GM12878 (cell line): ENCODE data around the gene SLC6A16. TPM values are rescaled to one million over a fixed set of nuclear protein-coding genes. Genes with fewer than 3 reads are reported as not detected.

Experiments
- ATAC-seq: fragments of 200-7000 bp; cut with Tn5 transposase; 3 replicates; pipeline ENCODE4 v1.9.1; 2020; ENCODE audit warnings: mild to moderate bottlenecking, moderate library complexity
- BruUV-seq: library from RNA; stranded (reverse); fragments of 400-500 nt; replicated peaks from 2 replicates; lab custom pipeline; 2021; lab: Mats Ljungman, UMichigan
- CTCF ChIA-PET: fragments of 300-600 bp; sonication (Branson Sonifier 250); formaldehyde crosslinking; extraction: SDS; loops from one replicate; lab custom pipeline; 2021; ENCODE audit warnings: inconsistent platforms; lab: Yijun Ruan, JAX
- POLR2A ChIA-PET: fragments of 350-600 bp; formaldehyde crosslinking; extraction: SDS; loops from one replicate; lab custom pipeline; 2021; ENCODE audit warnings: inconsistent platforms; lab: Charles Lee
- RAD21 ChIA-PET: fragments of 300-600 bp; sonication (Branson Sonifier 250); formaldehyde crosslinking; loops from one replicate; lab custom pipeline; 2023; ENCODE audit warnings: antibody characterized with exemption; ENCODE audit not compliant: unreplicated experiment; lab: Charles Lee
- SMC1A ChIA-PET: fragments of 300-600 bp; sonication (Branson Sonifier 250); formaldehyde crosslinking; loops from one replicate; lab custom pipeline; 2023; ENCODE audit not compliant: unreplicated experiment, uncharacterized antibody; lab: Charles Lee
- DNase-seq: peaks from one replicate; pipeline ENCODE4 v3.0.0-alpha.2; 2011; ENCODE audit warnings: low read depth, low spot score
- FAIRE-seq: peaks from 3 replicates; lab custom pipeline; 2011; peaks lifted over from hg19 to GRCh38; lab: Jason Lieb, UNC
- H2AFZ ChIP-seq: 2 replicates; pipeline ENCODE4 v1.6.0; 2011; ENCODE audit warnings: low read depth, low read length, control low read depth; ENCODE audit not compliant: control insufficient read depth
- H3K27ac ChIP-seq: 2 replicates; pipeline ENCODE4 v1.5.1; 2011; ENCODE audit warnings: control low read depth; ENCODE audit not compliant: control insufficient read depth, insufficient read depth
- H3K27me3 ChIP-seq, 2 experiments: replicated peaks in 1 of 2; 2 replicates each; pipeline versions ENCODE4 v1.6.0 to v1.6.1; 2011; ENCODE audit warnings: low read length in 1 of 2; ENCODE audit not compliant: control insufficient read depth in 2 of 2, insufficient read depth in 2 of 2
- H3K36me3 ChIP-seq, 2 experiments: 2 replicates each; pipeline ENCODE4 v1.5.1; 2011; ENCODE audit warnings: low read length in 1 of 2; ENCODE audit not compliant: control insufficient read depth in 2 of 2, insufficient read depth in 2 of 2
- H3K4me1 ChIP-seq: 2 replicates; pipeline ENCODE4 v1.6.1; 2011; ENCODE audit warnings: mild to moderate bottlenecking, low read length, moderate library complexity, mixed read lengths; ENCODE audit not compliant: control insufficient read depth, insufficient read depth
- H3K4me2 ChIP-seq: 2 replicates; pipeline ENCODE4 v1.6.0; 2011; ENCODE audit warnings: control low read depth; ENCODE audit not compliant: control insufficient read depth, insufficient read depth
- H3K4me3 ChIP-seq: fragments of 200-600 bp; sonication (generic); 2 replicates; pipeline ENCODE4 v1.5.1; 2016
- H3K79me2 ChIP-seq: 2 replicates; pipeline ENCODE4 v1.6.0; 2011; ENCODE audit warnings: low read length; ENCODE audit not compliant: control insufficient read depth, insufficient read depth
- H3K9ac ChIP-seq: 2 replicates; pipeline ENCODE4 v1.8.0; 2011; ENCODE audit warnings: low read length, control low read depth, mixed read lengths; ENCODE audit not compliant: control insufficient read depth, insufficient read depth
- H3K9me3 ChIP-seq: replicated peaks from 3 replicates; pipeline ENCODE4 v1.5.1; 2011; ENCODE audit warnings: mild to moderate bottlenecking, low read length; ENCODE audit not compliant: control insufficient read depth, insufficient read depth
- H4K20me1 ChIP-seq: 2 replicates; pipeline ENCODE4 v1.6.0; 2011; ENCODE audit not compliant: control insufficient read depth, insufficient read depth
- FOXM1 ChIP-seq: IDR thresholded peaks from 2 replicates; pipeline ENCODE4 v1.6.1; 2012; ENCODE audit warnings: low read depth, mild to moderate bottlenecking, inconsistent platforms, low read length, moderate library complexity
- IKZF1 ChIP-seq: fragments of 450-650 bp; conservative IDR thresholded peaks from 2 replicates; pipeline ENCODE4 v1.6.1; 2017; ENCODE audit warnings: antibody characterized with exemption, mild to moderate bottlenecking
- SUZ12 ChIP-seq: fragments of 200-600 bp; sonication (generic); IDR thresholded peaks from one replicate; pipeline ENCODE4 v1.6.1; 2018; ENCODE audit warnings: antibody characterized with exemption, mild to moderate bottlenecking; ENCODE audit not compliant: unreplicated experiment
- WGBS: methylation state at CpG from one replicate; pipeline ENCODE4 v1.1.6; 2016; ENCODE audit warnings: low lambda C conversion rate; ENCODE audit not compliant: insufficient replicate concordance, insufficient coverage; ENCODE audit errors: missing lambda C conversion rate; 5-methylcytosine and 5-hydroxymethylcytosine counted together
- in situ Hi-C: fragments of 300-500 bp; cut with MboI; formaldehyde crosslinking; loops from 9 replicates; pipeline ENCODE4 v1.14.3; 2018; ENCODE audit warnings: mixed read lengths
- intact Hi-C: fragments of 100-400 bp; cut with micrococcal nuclease; formaldehyde crosslinking; loops from one replicate; pipeline ENCODE4 v1.14.2; 2022; ENCODE audit not compliant: unreplicated experiment
- polyA plus RNA-seq, 11 experiments: library from polyadenylated mRNA; depleted of rRNA in 4 of 11; unstranded in 6 of 11; stranded (reverse) in 5 of 11; fragments of >200 nt; fragmentation: Nextera tagmentation in 4 of 11; fragmentation: Illumina TruSeq in 1 of 11; extraction: Ambion mirVana in 4 of 11; extraction: Trizol in 1 of 11; gene quantifications; 1 replicate in 1 of 11; 2 replicates in 10 of 11; pipeline versions ENCODE4 v1.2.1 to v1.2.3, GENCODE V29; 2011 to 2016; ENCODE audit warnings: inconsistent platforms in 2 of 11, missing spikeins in 2 of 11, low read depth in 1 of 11
- total RNA-seq, 4 experiments: library from RNA; depleted of rRNA in 3 of 4; stranded (reverse); fragments of >200 nt in 3 of 4; fragmentation: Illumina TruSeq in 1 of 4; extraction: Trizol in 1 of 4; gene quantifications; 2 replicates each; pipeline versions ENCODE4 v1.2.1 to v1.2.3, GENCODE V29; 2013 to 2021
- TF ChIP-seq, protein P1 (sequence below): IDR thresholded peaks from 2 replicates; pipeline ENCODE4 v1.6.1; 2012; ENCODE audit warnings: improper control_type of control experiment, low read depth, low read length; ENCODE audit not compliant: insufficient replicate concordance

SLC6A16 gene
- total and polyA plus RNA-seq, 10 of the 15 experiments (the other 5 are each of a cell fraction or from before 2014, with no cell fraction given) = 0.23 to 3.2 (median 0.54) TPM

DNA sequence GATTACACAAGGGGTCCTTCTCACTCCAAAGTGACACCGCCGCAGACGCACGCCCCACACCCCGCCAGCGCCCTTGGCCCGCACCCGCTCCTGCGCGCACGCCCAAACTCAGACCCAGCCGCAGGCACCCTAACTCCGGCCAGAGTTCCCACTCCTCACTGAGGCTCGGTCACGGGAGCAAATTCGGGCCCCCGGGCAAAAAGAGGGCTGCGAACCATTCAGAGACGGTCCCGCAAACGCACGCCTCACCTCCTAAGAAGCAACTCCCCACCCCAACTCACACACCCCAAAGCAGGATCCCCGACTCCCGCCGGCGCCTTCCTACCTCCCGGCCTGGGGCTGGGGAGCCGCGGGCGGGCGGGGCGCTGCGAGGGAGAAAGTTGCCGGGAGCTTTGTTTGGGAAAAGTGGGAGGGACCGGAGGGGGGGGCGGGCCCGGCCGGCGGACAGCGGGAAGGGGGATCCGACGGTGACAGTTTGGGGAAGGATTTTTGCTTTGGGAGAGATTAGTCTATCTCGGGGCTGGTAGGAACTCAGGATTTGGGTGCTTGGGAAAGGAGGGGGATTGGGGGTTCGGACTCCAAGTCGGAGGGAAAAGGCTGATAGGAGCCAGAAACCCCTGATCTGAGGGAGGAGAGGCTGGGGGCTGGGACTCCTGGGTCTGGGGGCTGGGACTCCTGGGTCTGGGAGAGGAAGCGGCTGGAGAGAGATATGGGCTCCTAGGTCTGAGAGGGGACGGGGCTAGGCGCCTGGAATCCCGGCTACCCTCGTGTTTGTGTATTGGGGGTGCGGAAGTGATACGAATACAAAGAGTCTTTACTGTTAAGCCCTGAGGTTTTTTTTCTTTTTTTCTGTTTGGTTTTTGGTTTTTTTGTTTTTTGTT is 37.3 kb upstream of the SLC6A16 start, which contains the start of gene TEAD2:
Gene TEAD2 (minus strand): TSS at position 369 of the 881 bp plus-strand sequence. CDS start 2,341 bp downstream, outside the sequence.
- RAD21 ChIA-PET = no interaction called here
- TF ChIP-seq FOXM1 (no peak), SUZ12 (peak; percentile 78)
- TF ChIP-seq, all 136 proteins: peak for 1
- 0 out of 2 replicates have a peak within 1 kb of the TSS, but pooled peaks have one; percentile 1 for H3K4me3 ChIP-seq
- no peaks in the 10 kb centered on the region for H3K79me2 ChIP-seq
- H3K9me3 ChIP-seq = no peaks in the 10 kb centered on the region; the same call in 2 of the 3 replicates
- H3K27me3 ChIP-seq = peaks cover 12 to 15% of the 10 kb centered on the region in 2 experiments; a peak in 3 of 4 replicates
- ChIA-PET POLR2A (no interaction called here), CTCF (interaction anchor here (0.6 kb wide), 2 partner anchors 27 to 61 kb away, joined by 3 to 4 read pairs; no protein-coding TSS in a partner anchor), SMC1A (no interaction called here)
- no TSS peak for BruUV-seq
- H3K4me1 ChIP-seq = peaks cover 7% of the 10 kb centered on the region
- no peak for FAIRE-seq
- ATAC-seq = no peak; the same call in 2 of the 3 replicates
- no peaks in the 10 kb centered on the region for H4K20me1 ChIP-seq
- WGBS = 7% methylated on average over 43 of the region's 52 CpGs
- in situ Hi-C loops (no loop called here), intact Hi-C loops (no loop called here)
- no peak within 1 kb of the TSS; the same call in 1 of the 2 replicates for H2AFZ ChIP-seq
- H3K4me2 ChIP-seq = peak within 1 kb of the TSS; percentile 67; the same call in 1 of the 2 replicates
- no peak within 1 kb of the TSS for H3K27ac ChIP-seq
- no peak for DNase-seq
- H3K9ac ChIP-seq = no peak within 1 kb of the TSS
- H3K36me3 ChIP-seq = no peaks in the 10 kb centered on the region

DNA sequence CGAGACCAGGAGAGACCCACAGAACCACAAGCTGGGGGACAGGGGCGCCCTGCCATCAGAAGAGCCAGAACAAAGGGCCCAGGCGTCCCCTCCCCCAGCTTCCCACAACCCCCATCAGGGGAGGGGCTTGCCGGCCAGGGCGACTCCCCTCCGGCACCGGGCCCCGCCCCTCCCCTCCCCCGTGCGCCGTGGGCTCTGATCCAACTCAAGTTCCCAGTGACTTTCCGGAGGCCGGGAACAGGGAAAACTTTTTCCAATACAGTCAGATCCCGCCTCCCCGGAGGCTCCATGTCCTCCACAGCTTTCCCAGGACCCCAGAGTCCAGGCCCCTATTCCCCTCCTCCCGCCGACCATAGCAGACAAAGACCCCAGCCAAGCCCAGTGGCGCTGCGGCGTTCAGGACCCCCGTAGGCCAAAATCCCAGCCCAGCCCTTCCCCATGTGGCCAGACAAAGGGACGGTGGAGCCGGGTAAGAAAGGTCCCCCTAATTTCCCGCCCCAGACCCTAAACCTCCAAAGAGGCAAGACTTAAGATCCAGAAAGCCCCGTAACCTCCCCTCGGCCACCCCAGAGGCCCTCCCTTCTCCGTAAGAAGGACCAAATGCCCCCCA is 36.6 kb upstream of the SLC6A16 start:
- no peak overlapping the region for H3K9ac ChIP-seq
- ChIA-PET RAD21 (no interaction called here), SMC1A (no interaction called here), POLR2A (no interaction called here), CTCF (interaction anchor here (0.6 to 0.7 kb wide), 3 partner anchors 26 to 61 kb away, joined by 3 to 4 read pairs (median 3); no protein-coding TSS in a partner anchor)
- TF ChIP-seq, protein P1, sequence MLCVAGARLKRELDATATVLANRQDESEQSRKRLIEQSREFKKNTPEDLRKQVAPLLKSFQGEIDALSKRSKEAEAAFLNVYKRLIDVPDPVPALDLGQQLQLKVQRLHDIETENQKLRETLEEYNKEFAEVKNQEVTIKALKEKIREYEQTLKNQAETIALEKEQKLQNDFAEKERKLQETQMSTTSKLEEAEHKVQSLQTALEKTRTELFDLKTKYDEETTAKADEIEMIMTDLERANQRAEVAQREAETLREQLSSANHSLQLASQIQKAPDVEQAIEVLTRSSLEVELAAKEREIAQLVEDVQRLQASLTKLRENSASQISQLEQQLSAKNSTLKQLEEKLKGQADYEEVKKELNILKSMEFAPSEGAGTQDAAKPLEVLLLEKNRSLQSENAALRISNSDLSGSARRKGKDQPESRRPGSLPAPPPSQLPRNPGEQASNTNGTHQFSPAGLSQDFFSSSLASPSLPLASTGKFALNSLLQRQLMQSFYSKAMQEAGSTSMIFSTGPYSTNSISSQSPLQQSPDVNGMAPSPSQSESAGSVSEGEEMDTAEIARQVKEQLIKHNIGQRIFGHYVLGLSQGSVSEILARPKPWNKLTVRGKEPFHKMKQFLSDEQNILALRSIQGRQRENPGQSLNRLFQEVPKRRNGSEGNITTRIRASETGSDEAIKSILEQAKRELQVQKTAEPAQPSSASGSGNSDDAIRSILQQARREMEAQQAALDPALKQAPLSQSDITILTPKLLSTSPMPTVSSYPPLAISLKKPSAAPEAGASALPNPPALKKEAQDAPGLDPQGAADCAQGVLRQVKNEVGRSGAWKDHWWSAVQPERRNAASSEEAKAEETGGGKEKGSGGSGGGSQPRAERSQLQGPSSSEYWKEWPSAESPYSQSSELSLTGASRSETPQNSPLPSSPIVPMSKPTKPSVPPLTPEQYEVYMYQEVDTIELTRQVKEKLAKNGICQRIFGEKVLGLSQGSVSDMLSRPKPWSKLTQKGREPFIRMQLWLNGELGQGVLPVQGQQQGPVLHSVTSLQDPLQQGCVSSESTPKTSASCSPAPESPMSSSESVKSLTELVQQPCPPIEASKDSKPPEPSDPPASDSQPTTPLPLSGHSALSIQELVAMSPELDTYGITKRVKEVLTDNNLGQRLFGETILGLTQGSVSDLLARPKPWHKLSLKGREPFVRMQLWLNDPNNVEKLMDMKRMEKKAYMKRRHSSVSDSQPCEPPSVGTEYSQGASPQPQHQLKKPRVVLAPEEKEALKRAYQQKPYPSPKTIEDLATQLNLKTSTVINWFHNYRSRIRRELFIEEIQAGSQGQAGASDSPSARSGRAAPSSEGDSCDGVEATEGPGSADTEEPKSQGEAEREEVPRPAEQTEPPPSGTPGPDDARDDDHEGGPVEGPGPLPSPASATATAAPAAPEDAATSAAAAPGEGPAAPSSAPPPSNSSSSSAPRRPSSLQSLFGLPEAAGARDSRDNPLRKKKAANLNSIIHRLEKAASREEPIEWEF = no peak
- peak; percentile 31; the same call in 1 of the 2 replicates for TF ChIP-seq IKZF1
- DNase-seq = no peak
- no peak overlapping the region for H2AFZ ChIP-seq
- no peaks in the 10 kb centered on the region for H4K20me1 ChIP-seq
- H3K4me3 ChIP-seq = no peak overlapping the region
- intact Hi-C loops (no loop called here), in situ Hi-C loops (no loop called here)
- BruUV-seq = no TSS peak
- H3K27ac ChIP-seq = no peak overlapping the region
- H3K4me2 ChIP-seq = no peak overlapping the region
- no peak for FAIRE-seq
- H3K4me1 ChIP-seq = peaks cover 7% of the 10 kb centered on the region
- H3K36me3 ChIP-seq = no peaks in the 10 kb centered on the region
- 36% methylated on average over 22 of the region's 27 CpGs for WGBS
- H3K27me3 ChIP-seq = peaks cover 12 to 15% of the 10 kb centered on the region in 2 experiments; a peak in 3 of 4 replicates
- H3K9me3 ChIP-seq = no peaks in the 10 kb centered on the region; the same call in 2 of the 3 replicates
- no peak; the same call in 2 of the 3 replicates for ATAC-seq
- H3K79me2 ChIP-seq = no peaks in the 10 kb centered on the region
